GM12878 (cell line): ENCODE measurements around the gene SCEL. TPM values are rescaled to one million over a fixed set of nuclear protein-coding genes. Genes with fewer than 3 reads are reported as not detected.

Experiments
- ATAC-seq: fragments of 200-7000 bp; cut with Tn5 transposase; 3 replicates; pipeline ENCODE4 v1.9.1; 2020; ENCODE audit warnings: mild to moderate bottlenecking, moderate library complexity
- BruUV-seq: library from RNA; stranded (reverse); fragments of 400-500 nt; replicated peaks from 2 replicates; lab custom pipeline; 2021; lab: Mats Ljungman, UMichigan
- CTCF ChIA-PET: fragments of 300-600 bp; sonication (Branson Sonifier 250); formaldehyde crosslinking; extraction: SDS; loops from one replicate; lab custom pipeline; 2021; ENCODE audit warnings: inconsistent platforms; lab: Yijun Ruan, JAX
- POLR2A ChIA-PET: fragments of 350-600 bp; formaldehyde crosslinking; extraction: SDS; loops from one replicate; lab custom pipeline; 2021; ENCODE audit warnings: inconsistent platforms; lab: Charles Lee
- RAD21 ChIA-PET: fragments of 300-600 bp; sonication (Branson Sonifier 250); formaldehyde crosslinking; loops from one replicate; lab custom pipeline; 2023; ENCODE audit warnings: antibody characterized with exemption; ENCODE audit not compliant: unreplicated experiment; lab: Charles Lee
- SMC1A ChIA-PET: fragments of 300-600 bp; sonication (Branson Sonifier 250); formaldehyde crosslinking; loops from one replicate; lab custom pipeline; 2023; ENCODE audit not compliant: unreplicated experiment, uncharacterized antibody; lab: Charles Lee
- DNase-seq: peaks from one replicate; pipeline ENCODE4 v3.0.0-alpha.2; 2011; ENCODE audit warnings: low read depth, low spot score
- FAIRE-seq: peaks from 3 replicates; lab custom pipeline; 2011; peaks lifted over from hg19 to GRCh38; lab: Jason Lieb, UNC
- H2AFZ ChIP-seq: 2 replicates; pipeline ENCODE4 v1.6.0; 2011; ENCODE audit warnings: low read depth, low read length, control low read depth; ENCODE audit not compliant: control insufficient read depth
- H3K27ac ChIP-seq: 2 replicates; pipeline ENCODE4 v1.5.1; 2011; ENCODE audit warnings: control low read depth; ENCODE audit not compliant: control insufficient read depth, insufficient read depth
- H3K27me3 ChIP-seq, 2 experiments: replicated peaks in 1 of 2; 2 replicates each; pipeline versions ENCODE4 v1.6.0 to v1.6.1; 2011; ENCODE audit warnings: low read length in 1 of 2; ENCODE audit not compliant: control insufficient read depth in 2 of 2, insufficient read depth in 2 of 2
- H3K36me3 ChIP-seq, 2 experiments: 2 replicates each; pipeline ENCODE4 v1.5.1; 2011; ENCODE audit warnings: low read length in 1 of 2; ENCODE audit not compliant: control insufficient read depth in 2 of 2, insufficient read depth in 2 of 2
- H3K4me1 ChIP-seq: 2 replicates; pipeline ENCODE4 v1.6.1; 2011; ENCODE audit warnings: mild to moderate bottlenecking, low read length, moderate library complexity, mixed read lengths; ENCODE audit not compliant: control insufficient read depth, insufficient read depth
- H3K4me2 ChIP-seq: 2 replicates; pipeline ENCODE4 v1.6.0; 2011; ENCODE audit warnings: control low read depth; ENCODE audit not compliant: control insufficient read depth, insufficient read depth
- H3K4me3 ChIP-seq: fragments of 200-600 bp; sonication (generic); 2 replicates; pipeline ENCODE4 v1.5.1; 2016
- H3K79me2 ChIP-seq: 2 replicates; pipeline ENCODE4 v1.6.0; 2011; ENCODE audit warnings: low read length; ENCODE audit not compliant: control insufficient read depth, insufficient read depth
- H3K9ac ChIP-seq: 2 replicates; pipeline ENCODE4 v1.8.0; 2011; ENCODE audit warnings: low read length, control low read depth, mixed read lengths; ENCODE audit not compliant: control insufficient read depth, insufficient read depth
- H3K9me3 ChIP-seq: replicated peaks from 3 replicates; pipeline ENCODE4 v1.5.1; 2011; ENCODE audit warnings: mild to moderate bottlenecking, low read length; ENCODE audit not compliant: control insufficient read depth, insufficient read depth
- H4K20me1 ChIP-seq: 2 replicates; pipeline ENCODE4 v1.6.0; 2011; ENCODE audit not compliant: control insufficient read depth, insufficient read depth
- CBFB ChIP-seq: IDR thresholded peaks from 2 replicates; pipeline ENCODE4 v1.6.1; 2016; ENCODE audit warnings: antibody characterized with exemption, low read depth
- E2F4 ChIP-seq: IDR thresholded peaks from 2 replicates; pipeline ENCODE4 v1.6.1; 2012; ENCODE audit warnings: low read depth, low read length, improper control_type of control experiment
- IKZF1 ChIP-seq: fragments of 450-650 bp; conservative IDR thresholded peaks from 2 replicates; pipeline ENCODE4 v1.6.1; 2017; ENCODE audit warnings: antibody characterized with exemption, mild to moderate bottlenecking
- MEF2A ChIP-seq: IDR thresholded peaks from 2 replicates; pipeline ENCODE4 v1.6.1; 2011; ENCODE audit warnings: low read depth, mild to moderate bottlenecking, low read length, moderate library complexity; ENCODE audit not compliant: insufficient read depth
- MTA2 ChIP-seq: fragments of 450-650 bp; IDR thresholded peaks from 2 replicates; pipeline ENCODE4 v1.6.1; 2016; ENCODE audit warnings: low read depth, mild to moderate bottlenecking, moderate library complexity
- NFYA ChIP-seq: IDR thresholded peaks from 2 replicates; pipeline ENCODE4 v1.6.1; 2011; ENCODE audit warnings: low read depth, mild to moderate bottlenecking, low read length, improper control_type of control experiment, borderline replicate concordance
- PBX3 ChIP-seq: IDR thresholded peaks from 2 replicates; pipeline ENCODE4 v1.6.1; 2011; ENCODE audit warnings: mild to moderate bottlenecking, low read depth, low read length, moderate library complexity; ENCODE audit not compliant: insufficient replicate concordance
- POLR2AphosphoS5 ChIP-seq: IDR thresholded peaks from 2 replicates; pipeline ENCODE4 v1.6.1; 2011; ENCODE audit warnings: mild to moderate bottlenecking, low read length, inconsistent platforms
- RFX5 ChIP-seq: IDR thresholded peaks from 2 replicates; pipeline ENCODE4 v1.6.1; 2011; ENCODE audit warnings: low read depth, low read length, improper control_type of control experiment
- SKIL ChIP-seq: fragments of 450-650 bp; IDR thresholded peaks from 2 replicates; pipeline ENCODE4 v1.6.1; 2017; ENCODE audit warnings: mild to moderate bottlenecking, low read depth, inconsistent platforms; ENCODE audit not compliant: poor library complexity, severe bottlenecking
- SMAD5 ChIP-seq: IDR thresholded peaks from 2 replicates; pipeline ENCODE4 v1.6.1; 2016; ENCODE audit warnings: antibody characterized with exemption, low read depth
- TBL1XR1 ChIP-seq: IDR thresholded peaks from 2 replicates; pipeline ENCODE4 v1.6.1; 2012; ENCODE audit warnings: low read depth, low read length, improper control_type of control experiment
- TCF3 ChIP-seq: IDR thresholded peaks from 2 replicates; pipeline ENCODE4 v1.6.1; 2012; ENCODE audit warnings: low read depth, mild to moderate bottlenecking, low read length, borderline replicate concordance; ENCODE audit not compliant: insufficient read depth
- YBX1 ChIP-seq: fragments of 450-650 bp; IDR thresholded peaks from 2 replicates; pipeline ENCODE4 v1.6.1; 2016; ENCODE audit warnings: antibody characterized with exemption
- ZNF24 ChIP-seq: fragments of 450-650 bp; IDR thresholded peaks from 2 replicates; pipeline ENCODE4 v1.6.1; 2017; ENCODE audit warnings: antibody characterized with exemption, mild to moderate bottlenecking
- WGBS: methylation state at CpG from one replicate; pipeline ENCODE4 v1.1.6; 2016; ENCODE audit warnings: low lambda C conversion rate; ENCODE audit not compliant: insufficient replicate concordance, insufficient coverage; ENCODE audit errors: missing lambda C conversion rate; 5-methylcytosine and 5-hydroxymethylcytosine counted together
- in situ Hi-C: fragments of 300-500 bp; cut with MboI; formaldehyde crosslinking; loops from 9 replicates; pipeline ENCODE4 v1.14.3; 2018; ENCODE audit warnings: mixed read lengths
- intact Hi-C: fragments of 100-400 bp; cut with micrococcal nuclease; formaldehyde crosslinking; loops from one replicate; pipeline ENCODE4 v1.14.2; 2022; ENCODE audit not compliant: unreplicated experiment
- polyA plus RNA-seq, 11 experiments: library from polyadenylated mRNA; depleted of rRNA in 4 of 11; unstranded in 6 of 11; stranded (reverse) in 5 of 11; fragments of >200 nt; fragmentation: Nextera tagmentation in 4 of 11; fragmentation: Illumina TruSeq in 1 of 11; extraction: Ambion mirVana in 4 of 11; extraction: Trizol in 1 of 11; gene quantifications; 1 replicate in 1 of 11; 2 replicates in 10 of 11; pipeline versions ENCODE4 v1.2.1 to v1.2.3, GENCODE V29; 2011 to 2016; ENCODE audit warnings: inconsistent platforms in 2 of 11, missing spikeins in 2 of 11, low read depth in 1 of 11
- total RNA-seq, 4 experiments: library from RNA; depleted of rRNA in 3 of 4; stranded (reverse); fragments of >200 nt in 3 of 4; fragmentation: Illumina TruSeq in 1 of 4; extraction: Trizol in 1 of 4; gene quantifications; 2 replicates each; pipeline versions ENCODE4 v1.2.1 to v1.2.3, GENCODE V29; 2013 to 2021

The SCEL gene
- total and polyA plus RNA-seq, 10 of the 15 experiments (the other 5 are each of a cell fraction or from before 2014, with no cell fraction given) = 0.09 to 0.68 (median 0.16) TPM; not detected in 1

- H3K27me3 ChIP-seq = no peaks in the 10 kb centered on the region
- no peak overlapping the region for H3K9ac ChIP-seq
- SMC1A ChIA-PET = interaction anchor here (0.8 to 1.6 kb wide), 2 partner anchors 8 to 9 kb away, joined by 3 to 4 read pairs; no protein-coding TSS in a partner anchor
- H4K20me1 ChIP-seq = no peaks in the 10 kb centered on the region
- in situ Hi-C loops = no loop called here
- H3K4me1 ChIP-seq = no peaks in the 10 kb centered on the region
- no peaks in the 10 kb centered on the region for H3K79me2 ChIP-seq
- POLR2A ChIA-PET = no interaction called here
- TF ChIP-seq NFYA (no peak), TCF3 (no peak), MTA2 (no peak)
- H3K36me3 ChIP-seq = no peaks in the 10 kb centered on the region
- RAD21 ChIA-PET = no interaction called here
- no peak for DNase-seq
- ATAC-seq = no peak
- intact Hi-C loops = no loop called here
- BruUV-seq = no TSS peak
- WGBS = 100% methylated on average over 1 of the region's 1 CpG
- H3K4me2 ChIP-seq = no peak overlapping the region
- no peak for FAIRE-seq
- CTCF ChIA-PET = interaction anchor here (1.2 kb wide), 1 partner anchor 154 kb away, joined by 4 read pairs; no protein-coding TSS in a partner anchor
- H3K9me3 ChIP-seq = no peaks in the 10 kb centered on the region
- H3K4me3 ChIP-seq = no peak overlapping the region
- H3K27ac ChIP-seq = no peak overlapping the region
- no peak overlapping the region for H2AFZ ChIP-seq
Measured at GRCh38 chr13:77620138-77620537, 84.6 kb downstream of the SCEL start.

GRCh38 chr13:77623806-77624205 is 88.3 kb downstream of the SCEL start:
- ChIA-PET CTCF (no interaction called here), POLR2A (interaction anchor here (0.7 kb wide), 1 partner anchor 73 kb away, joined by 7 read pairs; no protein-coding TSS in a partner anchor), RAD21 (no interaction called here), SMC1A (interaction anchor here (1.2 kb wide), 1 partner anchor 137 kb away, joined by 3 read pairs; no protein-coding TSS in a partner anchor)
- Histone ChIP-seq H2AFZ (no peak overlapping the region), H3K27ac (no peak overlapping the region), H3K4me2 (no peak overlapping the region), H3K79me2 (no peaks in the 10 kb centered on the region), H3K9me3 (no peaks in the 10 kb centered on the region), H3K9ac (no peak overlapping the region), H3K4me1 (no peaks in the 10 kb centered on the region), H3K4me3 (no peak overlapping the region), H3K27me3 (no peaks in the 10 kb centered on the region), H3K36me3 (no peaks in the 10 kb centered on the region), H4K20me1 (no peaks in the 10 kb centered on the region)
- WGBS = 43% methylated on average over 2 of the region's 3 CpGs
- no peak for ATAC-seq
- BruUV-seq = no TSS peak
- FAIRE-seq = no peak
- intact Hi-C loops = no loop called here
- no peak for DNase-seq
- in situ Hi-C loops = no loop called here
- TF ChIP-seq TBL1XR1 = no peak
- TF ChIP-seq PBX3 = no peak
- TF ChIP-seq POLR2AphosphoS5 = no peak
- no peak for TF ChIP-seq MEF2A
- no peak for TF ChIP-seq E2F4
- no peak for TF ChIP-seq IKZF1
- TF ChIP-seq SMAD5 = no peak
- TF ChIP-seq CBFB = no peak
- TF ChIP-seq SKIL = no peak
- TF ChIP-seq YBX1 = no peak
- no peak for TF ChIP-seq RFX5
- TF ChIP-seq ZNF24 = no peak
